LNCAP (cell line): ENCODE data around the gene ELMOD3.

ENCODE experiments used
- CTCF ChIP-seq: fragments of 450-650 bp; IDR thresholded peaks from 2 replicates; pipeline ENCODE4 v1.5.1; 2017; ENCODE audit warnings: mild to moderate bottlenecking

Gene ELMOD3

GRCh38 chr2:85399183-85399455 lies 44.5 kb downstream of the ELMOD3 start:
- TF ChIP-seq CTCF: no peak

DNA sequence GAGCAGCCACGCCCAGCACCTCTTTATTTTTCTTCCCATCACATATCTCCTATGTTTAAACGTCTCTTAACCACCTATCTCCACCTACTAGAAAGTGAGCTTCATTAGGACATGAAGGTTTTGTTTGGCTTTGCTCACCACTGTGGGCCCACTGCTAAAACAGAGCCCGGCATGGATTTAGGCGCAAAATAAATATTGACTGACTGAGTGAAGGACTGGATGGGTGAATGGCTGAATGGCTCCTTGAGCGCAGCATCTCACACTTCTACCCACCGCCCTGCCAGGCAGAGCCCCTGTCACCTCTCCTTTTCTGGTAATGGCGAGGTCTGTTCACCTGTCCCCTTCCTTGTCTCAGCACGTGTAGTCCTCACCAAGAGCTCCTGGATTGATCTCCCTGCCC lies 45.5 kb downstream of the ELMOD3 start:
- no peak for TF ChIP-seq CTCF

GRCh38 chr2:85400541-85401463 lies 46.2 kb downstream of the ELMOD3 start:
- no peak for TF ChIP-seq CTCF

GRCh38 chr2:85401464-85401805 lies 46.9 kb downstream of the ELMOD3 start:
- no peak for TF ChIP-seq CTCF

GRCh38 chr2:85401844-85402243 lies 47.3 kb downstream of the ELMOD3 start:
- no peak for TF ChIP-seq CTCF

DNA sequence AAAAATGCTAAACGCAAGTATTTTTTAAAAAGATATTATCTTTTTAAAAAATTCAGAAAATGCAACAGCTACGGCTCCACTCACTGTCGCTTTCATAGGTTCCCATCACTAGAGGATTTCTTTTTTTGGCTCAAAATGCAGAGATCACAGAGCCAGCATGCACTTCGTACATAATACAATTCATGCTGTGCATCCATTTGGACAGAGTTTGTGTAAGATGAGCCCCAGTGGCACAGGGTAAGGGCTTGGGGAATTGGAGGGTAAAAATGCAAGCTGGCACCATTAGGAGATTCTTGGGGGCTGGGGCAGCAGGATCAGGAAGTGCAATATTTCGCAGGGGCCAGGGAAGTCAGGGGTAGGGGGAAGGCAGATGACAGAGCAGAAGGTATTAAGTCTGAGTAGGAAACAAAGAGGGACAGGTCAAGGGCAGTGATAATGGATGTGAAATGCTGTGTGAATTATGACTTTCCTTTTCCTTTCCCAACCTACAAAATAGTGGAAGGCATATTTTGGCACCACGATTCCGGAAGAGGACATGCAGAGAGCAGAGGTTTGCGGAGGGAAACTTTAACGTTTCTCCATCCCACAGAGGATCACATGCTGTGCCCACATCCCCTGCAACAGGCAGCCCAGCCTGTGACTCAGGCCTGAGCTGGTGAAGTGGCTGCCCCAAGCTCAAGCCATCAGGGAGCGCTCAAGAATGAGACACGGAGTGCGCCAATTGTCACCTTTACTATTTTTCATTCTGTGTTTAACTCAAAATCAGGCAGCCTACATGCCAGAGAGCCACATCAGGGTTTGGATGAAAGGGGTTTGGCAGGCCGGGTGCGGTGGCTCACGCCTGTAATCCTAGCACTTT lies 50.9 kb downstream of the ELMOD3 start:
- no peak for TF ChIP-seq CTCF

- no peak for TF ChIP-seq CTCF
Measured at GRCh38 chr2:85409845-85410583, 55.4 kb downstream of the ELMOD3 start, which contains the start of gene CAPG. TSS of gene CAPG (minus strand) at chr2:85410366. CDS start at chr2:85402145, 8,221 bp downstream.
